Muscle of arm (tissue), 12 donors: ENCODE data around the gene CYP19A1. TPM values are rescaled to one million over a fixed set of nuclear protein-coding genes. Genes with fewer than 3 reads are reported as not detected.
A peak's percentile ranks its signal among the peaks of the same experiment; 100 is the strongest.

Source experiments
- DNase-seq: peaks from one replicate; pipeline ENCODE4 v3.0.0-alpha.2; 2013
- polyA plus RNA-seq, 12 donors: library from polyadenylated mRNA; unstranded; fragments of 120-200 nt; gene quantifications; one replicate each; pipeline ENCODE4 v1.2.1, GENCODE V29; 2013; ENCODE audit not compliant: insufficient read length in 12 of 12

Gene CYP19A1
- polyA plus RNA-seq, 12 donors, result 0.38 to 1.5 (median 0.62) TPM; not detected in 2

DNA sequence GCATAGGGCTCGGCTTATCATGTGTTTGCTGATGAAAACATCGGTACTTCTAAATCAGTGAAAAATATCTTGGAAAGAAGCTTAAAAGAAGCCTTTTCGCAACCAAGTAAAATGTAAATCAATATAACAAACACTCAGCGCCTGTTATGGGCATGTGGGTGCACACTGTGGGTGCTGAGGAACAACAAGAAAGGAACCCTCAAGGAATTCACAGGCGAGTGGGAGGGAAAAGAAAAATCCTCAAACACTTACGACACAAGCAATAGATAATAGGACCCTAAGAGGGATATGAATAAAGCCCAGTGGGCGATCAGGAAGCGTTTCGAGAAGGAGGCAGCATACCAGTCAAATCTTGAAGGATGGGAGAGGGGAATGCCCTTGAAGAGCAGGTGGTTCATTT is 25.0 kb upstream of the CYP19A1 start:
- DNase-seq, result no peak

DNA sequence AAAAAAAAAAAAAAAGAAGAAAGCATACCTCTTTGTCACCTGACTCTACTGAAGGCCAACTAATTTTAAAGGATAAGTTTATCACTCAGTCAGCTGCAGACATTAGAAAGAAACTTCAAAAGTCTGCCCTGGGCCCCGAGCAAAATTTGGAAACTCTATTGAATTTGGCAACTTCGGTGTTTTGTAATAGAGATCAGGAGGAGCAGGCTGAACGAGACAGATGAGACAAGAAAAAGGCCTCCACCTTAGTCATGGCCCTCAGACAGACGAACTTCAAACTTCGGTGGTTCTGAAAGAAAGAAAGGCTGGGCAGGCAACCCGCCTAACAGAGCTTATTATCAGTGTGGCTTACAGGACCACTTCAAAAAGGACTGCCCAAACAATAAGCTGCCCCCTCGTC is 21.6 kb upstream of the CYP19A1 start:
- DNase-seq, result no peak

DNA sequence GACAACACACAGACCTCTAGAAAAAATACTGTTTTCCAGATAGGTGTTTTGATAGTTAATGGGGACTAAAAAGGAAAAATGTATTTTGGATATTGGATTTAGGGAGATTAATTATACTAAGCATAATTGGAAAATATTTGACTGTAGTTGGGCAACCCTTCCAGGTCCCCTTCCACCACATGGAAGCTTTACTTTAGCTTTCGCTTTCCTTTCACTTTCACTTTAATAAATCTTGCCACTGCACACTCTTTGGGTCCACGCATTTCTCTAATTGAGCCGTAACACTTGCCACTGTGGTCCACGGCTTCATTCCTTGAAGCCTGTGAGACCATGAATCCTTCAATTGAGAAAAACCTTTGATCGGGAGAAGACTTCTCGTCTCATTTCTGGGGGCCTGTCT is 18.6 kb upstream of the CYP19A1 start:
- no peak for DNase-seq

DNA sequence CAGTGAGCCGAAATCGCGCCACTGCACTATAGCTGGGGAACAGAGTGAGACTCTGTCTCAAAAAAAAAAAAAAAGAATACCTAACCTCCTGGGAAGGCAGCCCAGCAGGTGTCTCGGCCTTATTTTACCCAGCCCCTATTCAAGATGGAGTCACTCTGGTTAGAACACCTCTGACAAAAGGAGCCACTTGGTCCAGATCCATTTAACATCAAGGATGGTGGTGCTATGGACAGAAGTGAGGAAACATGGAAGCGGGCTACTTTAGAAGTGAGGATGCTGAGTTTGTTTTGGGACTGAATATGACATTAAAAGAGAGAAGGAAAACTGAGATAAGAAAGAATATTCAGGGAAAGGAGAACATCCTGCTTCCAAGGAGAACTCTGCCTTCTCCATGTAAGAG is 17.8 kb upstream of the CYP19A1 start:
- no peak for DNase-seq

DNA sequence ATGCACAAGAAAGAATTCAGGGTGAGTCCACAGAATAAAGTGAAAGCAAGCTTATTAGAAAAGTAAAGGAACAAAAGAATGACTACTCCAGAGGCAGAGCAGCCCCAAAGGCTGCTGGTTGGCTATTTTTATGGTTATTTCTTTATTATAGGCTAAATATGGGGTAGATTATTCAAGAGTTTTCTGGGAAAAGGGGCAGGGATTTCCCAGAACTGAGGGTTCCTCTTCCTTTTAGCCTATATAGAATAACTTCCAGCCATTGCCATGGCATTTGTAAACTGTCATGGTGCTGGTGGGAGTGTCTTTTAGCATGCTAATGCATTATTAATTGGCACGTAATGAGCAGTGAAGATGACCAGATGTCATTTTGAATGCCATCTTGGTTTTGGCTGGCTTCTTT is 16.7 kb upstream of the CYP19A1 start:
- DNase-seq, result no peak

DNA sequence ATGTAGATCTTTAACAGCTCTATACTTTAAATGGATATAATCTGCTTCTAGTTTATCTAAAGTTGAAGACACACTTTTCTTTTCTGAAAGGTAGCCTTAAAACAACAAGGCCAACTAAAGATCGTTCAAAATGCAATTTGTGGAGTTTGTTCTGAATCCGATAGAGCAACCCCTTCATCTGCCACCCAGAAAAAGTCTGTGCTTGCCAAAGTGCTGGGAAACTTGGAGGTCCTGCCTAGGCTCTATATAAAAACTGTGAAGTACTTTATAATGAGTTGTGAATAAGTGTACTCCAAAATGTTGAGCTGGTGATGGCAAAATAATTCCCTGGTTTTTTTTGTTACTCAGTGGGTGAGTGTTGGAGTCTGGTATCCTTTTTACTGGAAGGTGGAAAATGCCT is 15.6 kb upstream of the CYP19A1 start:
- DNase-seq, result no peak

DNA sequence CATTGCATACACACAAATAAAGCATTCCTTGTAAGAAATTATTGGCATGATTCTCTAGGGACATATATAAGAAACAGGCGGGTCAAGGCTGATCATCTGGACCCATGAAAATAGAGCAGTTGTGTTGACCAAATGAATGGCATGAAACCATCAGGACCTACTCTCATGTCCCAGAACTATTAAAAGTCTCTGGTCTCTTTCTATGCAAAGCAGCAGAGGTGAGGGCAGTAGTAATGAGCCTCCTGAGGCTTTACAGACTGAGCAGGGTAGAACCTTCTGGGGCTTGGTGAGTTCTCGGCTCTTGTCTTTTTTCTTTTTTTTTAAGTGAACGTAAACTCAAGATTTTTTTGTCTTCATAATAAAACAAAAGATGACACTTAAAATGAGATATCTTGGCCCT is 12.3 kb upstream of the CYP19A1 start:
- DNase-seq, result no peak

DNA sequence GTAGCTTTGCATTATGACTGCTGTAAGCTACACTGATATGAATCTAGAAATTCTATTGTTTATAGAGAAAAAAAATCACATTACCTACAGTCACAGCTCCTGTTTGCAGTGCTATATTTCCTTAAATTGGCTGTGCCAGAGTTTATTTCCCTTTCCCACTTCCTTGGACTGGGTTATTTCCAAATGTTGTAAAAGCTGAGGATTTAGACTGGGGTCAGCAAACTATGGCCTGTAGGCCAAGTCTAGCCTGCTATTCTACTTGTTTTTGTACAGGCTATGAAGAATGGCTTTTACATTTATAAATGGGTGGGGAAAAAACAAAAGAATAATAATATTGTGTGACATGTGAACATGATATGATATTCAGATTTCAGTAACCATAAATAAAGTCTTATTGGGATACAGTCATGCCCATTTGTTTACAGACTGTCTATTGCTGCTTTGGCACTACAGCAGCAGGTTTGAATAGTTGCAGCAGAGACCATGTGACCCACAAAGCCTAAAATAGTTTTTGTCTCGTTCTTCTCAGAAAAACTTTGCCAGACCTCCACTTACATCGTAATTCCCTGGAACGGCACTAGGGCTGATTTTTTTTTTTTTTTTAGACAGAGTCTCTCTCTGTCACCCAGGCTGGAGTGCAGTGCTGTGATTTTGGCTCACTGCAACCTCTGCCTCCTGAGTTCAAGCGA is 10.9 kb upstream of the CYP19A1 start:
- DNase-seq, result peak; percentile 35

DNA sequence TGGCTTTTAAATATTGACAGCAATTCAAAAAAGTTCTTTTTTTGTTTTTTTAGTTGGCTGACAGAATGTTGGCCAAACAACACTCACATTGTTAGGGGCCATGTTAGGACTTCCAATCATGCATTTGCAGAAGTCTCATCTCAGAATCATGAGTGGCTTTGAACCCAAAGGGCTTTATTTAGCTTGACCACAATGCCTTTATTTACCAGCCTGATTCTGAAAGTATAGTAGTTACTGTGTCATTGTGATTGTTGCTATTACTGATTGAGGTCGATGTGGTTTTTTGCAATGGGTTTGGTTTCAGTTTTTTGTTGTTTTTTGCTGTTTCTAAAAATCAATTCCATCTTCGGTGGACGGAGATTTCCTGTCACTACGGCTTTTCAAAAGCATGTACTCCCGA is 10.3 kb upstream of the CYP19A1 start:
- DNase-seq, result no peak

DNA sequence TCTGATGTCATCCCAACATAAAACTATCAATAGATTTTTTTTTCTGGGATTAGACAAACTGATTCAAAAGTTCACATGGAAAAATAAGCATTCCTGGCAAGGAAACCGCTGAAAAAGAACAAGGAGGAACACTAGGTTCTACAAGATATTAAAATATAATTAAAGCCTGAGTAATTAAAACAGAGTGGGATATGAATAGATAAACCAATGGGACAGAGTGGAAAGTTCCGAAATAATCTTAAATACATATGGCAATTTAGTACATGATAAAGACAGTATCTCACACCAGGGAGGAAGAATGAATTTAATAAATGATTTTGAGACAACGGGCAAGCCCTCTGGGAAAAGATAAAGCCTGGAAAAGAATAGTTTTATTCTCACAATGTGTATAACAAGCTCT is 7.7 kb upstream of the CYP19A1 start:
- no peak for DNase-seq

DNA sequence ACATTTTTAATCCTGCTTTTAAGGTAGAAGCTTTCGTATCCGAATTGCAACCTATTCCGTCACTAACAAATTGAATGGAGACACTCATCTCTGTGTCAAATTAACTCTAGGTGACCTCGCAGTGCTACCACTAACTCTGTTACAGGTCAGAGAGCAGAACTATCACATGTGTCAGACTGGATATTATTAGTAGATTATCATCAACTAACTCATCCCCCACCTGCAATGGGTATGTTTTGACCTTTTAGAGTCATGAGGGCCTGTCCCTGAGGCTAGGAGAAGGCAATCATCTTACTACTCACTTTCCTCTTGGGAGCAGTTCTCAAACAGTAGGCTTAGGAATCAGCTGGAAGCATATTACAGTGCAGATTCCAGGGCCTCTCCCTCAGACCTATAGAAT is 5.1 kb upstream of the CYP19A1 start:
- no peak for DNase-seq

DNA sequence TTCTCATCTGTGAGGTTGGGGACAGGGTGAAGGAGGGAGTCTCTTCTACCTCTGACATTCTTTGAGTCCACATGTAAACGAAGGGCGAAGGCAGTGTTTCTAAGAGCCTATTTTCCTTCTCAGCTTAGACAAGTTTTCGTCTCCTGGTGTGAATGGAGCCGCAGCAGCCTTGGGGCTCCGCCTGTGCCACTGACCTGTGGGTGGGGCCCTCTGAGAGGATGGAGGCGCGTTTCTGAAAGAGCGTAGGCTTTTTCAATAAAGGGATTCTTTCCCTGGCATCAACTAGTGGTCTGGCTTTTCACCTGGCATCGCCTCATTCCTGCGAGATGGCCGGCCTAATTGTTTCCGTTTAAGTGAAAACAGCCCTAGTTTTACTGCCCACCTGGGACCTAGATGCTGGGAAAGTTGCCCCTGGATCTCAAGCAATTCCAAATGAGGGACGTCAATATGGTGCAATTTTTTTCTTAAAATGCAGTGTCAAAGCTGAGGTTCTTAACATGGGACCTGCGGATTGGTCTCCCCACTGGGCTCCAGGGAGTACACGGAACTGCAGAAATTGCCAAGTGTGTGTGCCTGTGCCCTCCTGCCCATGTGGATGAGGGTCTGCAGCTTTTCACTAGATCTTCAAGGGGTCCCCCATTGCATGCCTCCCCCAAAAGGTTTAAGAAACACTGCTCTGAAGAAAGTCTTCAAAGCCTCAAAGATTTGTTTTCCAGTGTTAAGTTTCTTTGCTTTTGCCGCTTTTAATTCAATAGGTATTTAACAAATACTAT is 4.0 kb upstream of the CYP19A1 start:
- no peak for DNase-seq

DNA sequence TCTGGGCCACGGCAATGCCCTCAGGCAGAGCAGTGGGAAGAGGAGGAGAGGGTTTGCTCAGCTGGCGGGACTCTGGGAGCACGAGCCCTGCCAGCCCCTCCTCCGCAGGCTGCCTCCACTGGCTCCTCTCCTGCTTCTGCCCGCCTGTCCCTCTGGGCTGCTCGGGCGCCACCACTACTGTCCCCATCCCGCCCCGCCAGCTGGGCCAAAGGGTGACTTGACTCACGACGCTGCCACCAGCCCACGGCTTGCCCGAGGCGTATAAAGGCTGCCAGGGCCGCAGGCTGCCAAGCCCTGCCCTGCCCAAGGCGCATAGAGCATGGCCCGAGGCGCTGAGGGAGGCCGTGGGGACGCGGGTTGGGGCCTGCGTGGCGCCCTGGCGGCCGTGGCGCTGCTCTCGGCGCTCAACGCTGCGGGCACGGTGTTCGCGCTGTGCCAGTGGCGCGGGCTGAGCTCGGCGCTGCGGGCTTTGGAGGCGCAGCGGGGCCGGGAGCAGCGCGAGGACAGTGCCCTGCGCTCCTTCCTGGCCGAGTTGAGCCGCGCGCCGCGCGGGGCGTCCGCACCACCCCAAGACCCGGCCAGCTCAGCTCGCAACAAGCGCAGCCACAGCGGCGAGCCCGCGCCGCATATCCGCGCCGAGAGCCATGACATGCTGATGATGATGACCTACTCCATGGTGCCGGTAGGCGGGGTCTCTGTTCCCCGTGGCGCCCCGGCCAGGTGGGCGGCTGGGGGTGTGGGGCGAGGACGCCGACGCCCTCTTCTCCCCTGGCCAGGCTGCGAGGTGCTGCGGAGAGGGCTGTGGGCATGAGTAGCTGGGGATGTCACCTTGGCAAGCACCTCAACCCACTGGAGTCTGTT is 3.2 kb upstream of the CYP19A1 start, which contains the start of gene GLDN:
TSS of gene GLDN (plus strand) at position 290 of the 861 bp plus-strand sequence. CDS start at position 320, 30 bp downstream.
- DNase-seq, result no peak

DNA sequence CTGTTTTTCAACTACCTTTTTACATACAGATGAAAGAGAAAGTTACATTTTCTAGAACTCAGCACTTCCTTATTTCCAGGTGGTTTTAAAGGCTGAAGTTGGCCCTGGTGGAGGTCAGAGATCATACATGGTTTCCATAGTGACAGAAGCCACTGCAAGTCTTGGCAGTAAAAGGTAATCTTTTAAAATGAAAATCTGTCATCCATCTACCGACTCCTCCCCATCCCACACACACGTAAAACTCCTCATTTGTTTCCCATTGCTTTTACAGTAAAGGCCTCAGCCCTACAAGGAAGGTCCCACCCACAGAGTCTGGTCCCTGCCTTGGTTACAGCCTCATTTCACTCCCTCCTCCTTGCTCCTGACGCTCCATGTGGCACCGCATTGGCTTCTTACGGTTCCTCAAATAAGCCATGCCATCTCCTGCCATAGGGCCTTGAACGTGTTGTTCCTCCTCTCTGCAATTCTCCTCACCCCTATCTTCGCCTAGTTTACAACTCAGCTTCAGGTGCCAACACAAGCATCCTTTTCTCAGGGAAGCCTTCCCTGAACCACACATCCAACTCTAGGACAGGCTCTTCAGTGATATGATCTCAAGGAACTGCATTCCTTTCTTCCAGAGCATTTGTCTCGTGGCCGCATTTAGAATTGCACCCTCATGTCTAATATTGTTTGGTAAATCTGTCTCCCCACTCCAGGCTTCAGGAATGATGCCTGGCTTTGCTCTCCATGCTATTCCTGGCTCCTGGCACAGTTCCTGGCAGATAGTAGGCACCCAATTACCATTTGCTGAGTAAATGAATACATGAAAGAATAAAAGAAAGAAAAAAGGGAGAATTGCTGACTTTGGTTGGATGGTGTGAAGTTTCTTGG is 2.6 kb downstream of the CYP19A1 start:
- DNase-seq, result no peak

DNA sequence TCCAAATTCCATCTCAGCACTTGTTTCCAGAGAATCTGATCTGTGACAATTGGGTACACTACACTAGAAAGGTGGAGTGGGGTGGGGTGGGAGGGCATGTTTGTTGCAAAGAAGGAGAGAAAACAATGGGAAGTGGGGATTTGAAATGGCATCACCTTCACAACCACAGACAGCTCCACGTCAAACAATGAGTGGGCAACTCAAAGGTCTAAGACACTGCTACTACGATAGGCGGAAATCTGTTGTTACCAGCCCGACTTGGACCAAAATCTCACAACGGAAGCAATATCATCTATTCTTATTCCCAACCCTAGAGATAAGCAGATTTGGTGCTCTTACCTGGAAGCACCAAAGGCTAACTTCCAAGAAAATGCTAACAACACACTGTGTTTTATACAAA is 3.3 kb downstream of the CYP19A1 start:
- DNase-seq, result no peak

DNA sequence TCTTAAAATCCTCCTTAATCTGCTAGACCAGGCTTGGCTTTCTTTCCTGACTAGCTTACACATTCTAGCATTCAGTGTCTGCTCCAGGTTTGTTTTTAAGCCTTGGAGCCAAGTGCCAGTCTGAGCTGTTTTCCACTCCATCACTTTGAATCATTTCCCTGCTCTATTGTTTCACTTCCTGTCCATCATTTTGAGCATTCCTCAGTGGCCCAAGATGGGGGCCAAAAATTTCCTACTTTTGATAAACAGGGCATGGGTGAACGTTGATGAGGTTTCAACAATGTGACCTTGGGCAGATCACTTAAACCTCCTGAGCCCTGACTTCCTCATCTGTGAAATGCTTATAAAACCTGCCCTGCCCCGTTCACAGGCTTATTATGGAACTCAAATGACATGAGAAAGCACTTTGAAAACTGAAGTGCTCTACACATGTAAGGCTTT is 4.4 kb downstream of the CYP19A1 start:
- no peak for DNase-seq

DNA sequence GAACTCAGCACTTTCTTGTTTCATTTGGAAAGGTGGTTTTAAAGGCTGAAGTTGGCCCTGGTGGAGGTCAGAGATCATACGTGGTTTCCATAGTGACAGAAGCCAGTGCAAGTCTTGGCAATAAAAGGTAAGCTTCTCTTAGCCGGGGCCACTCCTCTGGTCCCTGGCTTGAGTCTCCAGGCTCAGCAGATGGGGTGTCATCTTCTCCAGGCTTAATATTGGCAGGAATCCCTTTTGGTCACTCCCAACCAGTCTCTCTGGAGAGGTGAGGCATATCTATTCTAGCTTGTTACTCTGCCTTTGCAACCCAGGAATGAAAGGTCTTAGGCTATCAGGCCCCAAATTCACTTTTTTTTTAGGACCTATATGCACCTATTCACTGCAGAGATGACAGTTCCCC is 4.8 kb downstream of the CYP19A1 start:
- DNase-seq, result no peak

DNA sequence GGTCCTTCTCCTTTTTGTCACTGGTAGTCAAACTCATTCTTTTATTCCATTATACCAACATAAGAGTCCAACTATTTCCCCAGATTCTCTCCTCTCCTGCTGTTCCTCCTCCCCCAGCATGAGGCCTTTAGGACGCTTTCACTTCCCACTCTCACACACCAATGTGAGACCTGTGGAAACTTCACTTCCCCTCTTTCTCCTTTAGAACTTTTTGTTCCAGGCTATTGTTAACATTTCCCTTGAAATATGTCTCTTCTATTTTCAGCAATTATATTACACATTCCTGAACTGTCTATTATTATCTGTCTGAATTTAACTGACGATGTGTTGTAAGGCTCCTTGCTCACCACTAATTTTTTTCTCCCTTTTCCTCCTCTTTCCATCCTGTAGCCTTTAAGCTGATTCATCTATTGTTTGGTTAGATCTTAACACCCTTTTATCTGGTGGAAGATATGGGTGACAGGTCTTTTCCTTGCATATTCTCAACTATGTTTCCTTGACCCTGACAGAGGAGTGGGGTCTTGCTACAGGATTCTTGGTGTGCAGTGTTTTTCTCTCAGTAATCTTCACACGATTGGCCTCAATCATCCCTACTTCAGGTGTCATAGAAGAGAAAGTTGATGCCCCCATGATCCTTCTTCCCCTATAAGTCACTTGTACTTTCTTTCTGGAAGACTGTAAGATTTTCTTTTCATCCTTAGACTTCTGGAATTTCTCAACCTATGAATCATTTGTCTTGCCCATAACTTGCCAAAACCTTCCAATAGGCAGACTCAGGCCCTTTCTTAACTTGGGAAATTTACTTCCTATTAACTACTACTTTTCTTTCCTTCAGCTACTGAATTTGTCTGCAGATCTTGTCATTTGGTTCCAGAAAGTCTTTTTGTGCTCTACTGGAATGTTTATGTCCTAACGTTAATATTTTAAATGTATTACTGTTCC is 5.9 kb downstream of the CYP19A1 start:
- no peak for DNase-seq

DNA sequence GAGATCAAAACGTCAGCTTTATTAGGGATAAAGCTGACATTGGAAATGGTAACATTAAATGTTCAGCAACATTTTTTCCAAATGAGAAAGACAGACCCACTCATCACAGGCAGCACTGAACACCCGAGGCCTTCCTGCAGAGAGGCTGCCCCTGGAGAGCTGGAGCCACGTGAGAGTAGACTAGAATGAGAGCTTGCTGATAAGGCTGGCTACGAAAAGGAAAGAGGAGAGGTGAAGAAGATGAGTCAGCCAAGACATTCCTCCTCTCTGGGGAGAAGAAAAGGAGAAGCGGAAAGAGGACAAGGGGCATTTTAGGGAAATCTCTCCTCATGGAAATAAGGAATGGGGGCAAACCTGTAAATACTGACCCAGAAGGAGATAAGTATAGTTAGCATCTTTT is 7.3 kb downstream of the CYP19A1 start:
- DNase-seq, result no peak

DNA sequence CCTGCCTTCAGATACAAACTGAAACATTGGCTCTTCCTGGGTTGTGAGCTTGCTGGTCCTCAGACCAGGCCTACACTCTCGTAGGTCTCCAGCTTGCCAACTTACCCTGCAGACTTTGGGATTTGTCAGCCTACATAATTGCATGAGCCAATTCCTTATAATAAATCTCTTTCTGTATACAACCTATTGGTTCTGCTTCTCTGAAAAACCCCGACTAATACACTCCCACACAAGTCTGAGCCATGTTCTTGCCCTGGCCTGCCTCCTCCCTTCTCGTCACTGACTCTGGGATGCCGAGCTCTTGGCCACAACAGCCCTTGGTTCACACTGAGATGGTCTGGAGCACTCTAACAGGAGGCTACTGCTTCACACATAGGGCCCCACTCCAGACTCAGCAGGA is 9.5 kb downstream of the CYP19A1 start:
- no peak for DNase-seq
